Stimulated activated CD4-positive, alpha-beta T cell treated with anti-CD3 and anti-CD28 coated beads, Interleukin-2, amount 100 ng/mL, for 48 hours (primary cell): Measurements from ENCODE around the gene SERPINC1.
"Not testable (repeated sequence)": the region's sequence is repeated elsewhere in the genome, so short reads cannot be mapped to it uniquely, and the experiment has no call there.

Experiments
- DNase-seq, 2 donors: peaks; one replicate each; pipeline ENCODE4 v3.0.0-alpha.2; 2020

The SERPINC1 gene

DNA sequence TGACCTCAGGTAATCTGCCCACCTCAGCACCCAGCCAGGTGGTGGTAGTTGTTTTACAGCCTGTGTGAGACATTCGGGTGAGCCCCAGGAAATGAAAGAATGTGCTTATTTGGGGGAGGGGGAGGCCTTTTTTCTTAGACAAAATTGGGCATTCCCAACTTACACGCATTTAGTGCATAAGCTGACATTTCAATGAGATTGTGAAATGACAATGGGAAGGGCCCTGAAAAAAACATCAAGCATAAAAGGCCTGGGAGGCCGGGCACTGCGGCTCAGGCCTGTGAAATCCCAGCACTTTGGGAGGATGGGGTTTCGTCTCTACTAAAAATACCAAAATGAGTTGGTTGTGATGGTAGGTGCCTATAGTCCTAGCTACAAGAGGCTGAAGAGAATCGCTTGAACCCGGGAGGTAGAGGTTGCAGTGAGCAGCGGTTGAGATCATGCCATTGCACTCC is 54.3 kb downstream of the SERPINC1 start:
- no peak for DNase-seq

DNA sequence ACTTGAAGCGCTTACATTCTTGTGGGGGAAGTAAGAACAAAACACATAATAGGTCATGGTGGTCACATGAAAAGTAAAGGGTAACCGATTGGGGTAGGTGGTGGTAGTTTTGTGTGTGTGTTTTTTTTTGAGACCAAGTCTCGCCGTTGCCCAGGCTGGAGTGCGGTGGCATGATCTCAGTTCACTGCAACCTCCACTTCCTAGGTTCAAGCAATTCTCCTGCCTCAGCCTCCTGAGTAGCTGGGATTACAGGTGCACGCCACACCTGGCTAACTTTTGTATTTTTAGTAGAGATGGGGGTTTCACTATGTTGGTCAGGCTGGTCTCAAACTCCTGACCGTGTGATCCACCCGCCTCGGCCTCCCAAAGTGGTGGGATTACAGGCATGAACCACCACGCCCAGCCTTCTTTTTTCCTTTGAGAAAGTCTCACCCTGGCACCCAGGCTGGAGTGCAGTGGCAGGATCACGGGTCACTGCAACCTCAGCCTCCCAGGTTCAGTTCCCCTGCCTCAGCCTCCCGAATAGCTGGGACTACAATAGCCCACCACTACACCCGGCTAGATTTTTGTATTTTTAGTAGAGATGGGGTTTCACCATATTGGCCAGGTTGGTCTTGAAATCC is 54.9 kb downstream of the SERPINC1 start:
- peak; percentile 41 to 49 for DNase-seq

DNA sequence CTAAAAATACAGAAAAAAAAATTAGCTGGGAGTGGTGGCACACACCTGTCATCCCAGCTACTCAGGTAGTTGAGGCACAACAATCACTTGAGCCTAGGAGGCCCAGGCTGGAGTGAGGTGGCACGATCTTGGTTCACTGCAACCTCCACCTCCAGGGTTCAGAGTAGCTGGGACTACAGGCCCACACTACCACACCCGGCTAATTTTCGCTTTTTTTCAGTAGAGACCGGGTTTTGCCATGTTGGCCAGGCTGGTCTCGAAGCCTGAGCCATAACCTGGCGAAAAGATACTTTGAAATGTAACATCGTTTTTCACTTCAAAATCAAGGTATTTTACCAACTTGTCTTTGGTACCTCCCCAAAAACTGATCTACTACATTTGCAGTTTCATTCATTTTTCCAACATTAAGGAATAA is 55.4 kb downstream of the SERPINC1 start:
- peak; percentile 27 to 40 for DNase-seq

DNA sequence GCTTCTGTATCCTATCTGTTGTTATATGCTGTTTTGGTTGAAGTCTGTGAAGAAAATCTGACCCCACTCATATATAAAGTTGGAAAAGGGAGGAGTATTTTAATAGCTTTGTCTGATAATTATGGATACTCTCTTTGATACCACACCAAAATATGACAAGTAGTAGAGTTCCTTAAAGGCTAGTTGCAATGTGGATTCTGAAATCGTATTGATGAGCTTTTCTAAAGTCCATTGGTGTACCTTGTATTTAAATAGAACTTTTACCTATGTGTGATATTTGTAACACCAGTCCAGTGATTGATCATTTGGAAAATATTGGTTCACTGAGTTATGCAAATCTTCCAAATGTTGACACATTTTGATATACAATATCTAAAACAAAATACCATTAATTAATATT is 57.1 kb downstream of the SERPINC1 start:
- DNase-seq = no peak

DNA sequence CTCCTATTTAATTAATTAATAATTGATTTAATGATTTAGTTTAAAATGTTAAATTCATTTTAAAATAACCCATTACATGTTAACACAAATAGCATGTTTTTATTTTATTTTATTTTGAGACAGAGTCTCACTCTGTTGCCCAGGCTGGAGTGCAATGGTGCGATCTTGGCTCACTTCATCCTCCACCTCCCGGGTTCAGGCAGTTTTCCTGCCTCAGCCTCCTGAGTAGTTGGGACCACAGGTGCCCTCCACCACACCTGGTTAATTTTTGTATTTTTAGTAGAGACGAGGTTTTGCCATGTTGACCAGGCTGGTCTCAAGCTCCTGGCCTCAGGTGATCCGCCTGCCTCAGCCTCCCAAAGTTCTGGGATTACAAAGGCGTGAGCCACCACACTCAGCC is 57.6 kb downstream of the SERPINC1 start:
- not testable (repeated sequence) for DNase-seq

DNA sequence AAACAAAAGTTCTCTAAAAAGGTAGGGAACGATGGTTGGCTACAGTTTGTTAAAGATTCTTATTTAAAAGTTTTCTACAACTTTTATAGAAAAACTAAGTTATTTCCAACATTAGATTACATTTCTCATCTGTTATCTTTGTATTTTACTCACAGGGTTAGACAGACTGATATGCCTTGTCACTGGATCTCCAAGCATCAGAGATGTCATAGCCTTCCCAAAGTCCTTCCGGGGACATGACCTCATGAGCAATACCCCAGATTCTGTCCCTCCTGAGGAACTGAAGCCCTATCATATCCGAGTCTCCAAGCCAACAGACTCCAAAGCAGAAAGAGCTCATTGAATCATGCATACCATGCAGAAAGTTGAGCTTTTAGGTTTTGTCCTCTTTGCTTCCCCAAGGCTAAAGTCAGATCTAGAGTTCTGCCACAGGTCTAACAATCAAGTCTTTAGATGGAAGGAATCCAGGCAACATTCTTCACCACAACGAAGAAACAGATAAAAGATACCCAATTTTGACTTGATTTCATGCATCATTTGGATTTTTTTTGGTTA is 59.7 kb downstream of the SERPINC1 start:
- no peak for DNase-seq

DNA sequence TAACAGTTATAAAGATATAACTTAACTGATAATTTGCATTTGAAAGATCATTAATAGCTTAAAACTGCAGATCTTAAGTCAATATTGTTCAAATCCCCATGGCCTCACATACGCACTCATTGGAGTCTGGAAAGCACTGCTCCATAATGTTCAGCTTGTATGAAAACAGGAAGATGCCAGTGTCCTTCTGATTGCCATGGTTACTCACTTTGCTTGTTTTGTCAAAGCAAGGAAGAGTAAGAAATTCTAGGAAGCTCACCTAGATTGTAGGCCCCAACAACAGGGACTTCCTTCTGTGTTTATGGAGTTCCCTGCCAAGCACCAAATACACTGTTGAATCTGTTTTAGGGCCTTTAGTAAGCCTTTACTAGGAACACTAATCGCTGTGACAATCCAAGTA is 60.2 kb downstream of the SERPINC1 start:
- no peak for DNase-seq

DNA sequence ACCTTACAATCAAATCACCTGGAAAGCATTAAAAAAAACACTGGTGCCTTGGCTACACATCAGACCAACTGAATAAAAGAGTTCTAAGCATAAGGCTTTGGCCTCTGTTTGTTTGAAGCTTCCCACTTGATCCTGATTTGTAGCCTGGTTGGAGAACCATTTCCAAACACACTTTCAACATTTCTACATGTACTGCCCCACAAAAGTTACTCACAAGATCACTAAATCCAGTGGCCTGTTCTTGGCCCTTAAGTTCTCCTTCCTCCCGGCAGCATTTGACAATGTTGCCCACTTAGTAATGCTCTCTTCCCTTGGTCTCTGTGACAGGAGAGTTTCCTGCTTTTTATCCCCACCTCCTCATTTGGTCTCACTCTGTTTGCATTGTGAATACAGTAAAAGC is 61.1 kb downstream of the SERPINC1 start:
- no peak for DNase-seq
